HG03342 (cell line): ENCODE data around the gene RFT1.

Experiments used
- ATAC-seq: cut with Tn5 transposase; IDR thresholded peaks from one replicate; pipeline ENCODE4 v1.9.1; 2021; ENCODE audit warnings: mild to moderate bottlenecking, moderate library complexity; ENCODE audit not compliant: unreplicated experiment

The RFT1 gene

DNA sequence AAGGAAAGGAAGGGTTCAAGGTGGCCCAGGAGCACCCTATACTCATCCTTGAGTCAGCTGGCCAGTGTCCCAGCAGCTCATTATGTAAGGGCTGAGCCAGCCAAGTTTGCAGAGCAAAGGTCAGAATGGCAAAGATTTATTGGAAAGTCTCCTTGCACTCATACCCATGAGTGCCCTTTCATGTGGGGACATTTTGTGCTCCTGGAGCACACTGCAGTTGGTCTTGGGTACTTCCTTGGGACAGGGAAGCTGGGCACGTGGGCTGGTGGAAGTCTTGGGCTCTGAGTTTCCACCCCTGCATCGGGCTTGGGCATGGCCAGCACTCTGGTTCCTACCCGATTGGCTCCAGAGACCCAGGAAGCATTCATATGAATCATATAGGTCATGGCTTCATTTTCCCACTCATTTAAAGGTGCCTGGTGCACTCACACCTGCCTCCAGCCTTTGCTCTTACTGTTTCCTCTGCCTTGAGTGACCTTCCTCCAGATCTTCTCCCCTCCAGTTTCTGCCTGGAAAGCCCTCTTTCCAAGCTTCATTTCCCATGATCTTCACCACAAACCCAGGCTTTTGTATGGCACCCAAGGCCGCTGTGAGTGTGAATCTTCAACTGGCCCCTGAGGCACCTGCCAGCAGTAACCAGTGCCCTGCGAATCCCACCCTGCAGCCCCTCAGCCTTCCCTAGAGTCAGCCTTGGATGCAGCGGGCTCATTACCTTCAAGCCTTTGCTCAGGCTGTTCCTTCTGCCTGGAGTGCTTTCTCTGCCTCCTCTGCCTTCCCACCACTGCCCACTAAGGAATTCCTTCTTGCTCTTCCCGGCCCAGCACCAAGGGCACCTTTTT, 20.2 kb upstream of the RFT1 start:
- ATAC-seq, result no peak

DNA sequence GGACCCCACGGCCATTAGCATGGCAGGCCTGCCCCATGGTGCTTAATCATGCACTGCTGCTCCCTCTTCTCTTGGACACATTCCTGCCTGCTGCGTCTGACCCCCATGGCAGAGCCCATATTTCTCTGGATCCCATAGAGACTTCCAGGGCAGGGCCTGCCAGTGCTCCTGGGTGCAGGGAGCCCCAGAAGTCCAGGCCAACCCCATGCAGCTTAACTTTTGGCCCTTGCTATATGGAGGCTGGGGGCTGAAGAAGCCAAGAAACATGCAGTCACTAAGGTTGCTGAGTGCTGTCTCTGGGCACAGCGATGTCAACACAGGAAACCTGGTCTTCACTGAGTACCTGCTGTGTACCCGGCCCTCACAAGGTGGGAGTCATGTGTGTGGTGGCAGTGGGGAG, 19.5 kb upstream of the RFT1 start:
- ATAC-seq, result no peak

DNA sequence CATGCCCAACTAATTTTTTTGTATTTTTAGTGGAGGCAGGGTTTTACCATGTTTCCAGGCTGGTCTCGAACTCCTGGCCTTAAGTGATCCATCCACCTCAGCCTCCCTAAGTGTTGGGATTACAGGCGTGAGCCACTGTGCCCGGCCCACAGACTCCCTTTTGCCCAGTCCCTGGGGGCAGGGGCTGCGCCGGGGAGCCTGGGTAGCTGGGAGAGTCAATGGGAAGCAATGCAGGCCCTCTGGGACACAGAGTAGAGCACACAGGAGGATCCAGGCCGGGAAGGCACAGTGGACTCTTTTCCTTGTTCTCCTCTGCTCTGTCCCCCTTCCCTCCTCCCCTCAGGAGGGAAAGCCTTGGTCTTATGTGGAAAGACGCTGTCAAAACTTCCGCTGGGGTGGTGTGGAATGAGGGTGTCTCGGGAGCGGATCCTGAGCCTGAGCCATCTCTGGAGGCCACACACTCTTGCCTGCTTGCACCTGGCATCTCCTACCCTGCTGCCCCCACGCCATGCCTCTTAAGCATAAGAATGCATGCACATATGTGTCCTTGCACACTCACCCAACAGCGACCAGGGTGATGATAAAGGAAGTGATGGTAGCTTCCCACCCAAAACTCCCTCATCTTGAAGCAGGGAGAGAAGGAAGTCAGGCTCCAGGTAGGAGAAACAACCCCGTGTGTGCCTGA, 18.9 kb upstream of the RFT1 start:
- ATAC-seq, result no peak

DNA sequence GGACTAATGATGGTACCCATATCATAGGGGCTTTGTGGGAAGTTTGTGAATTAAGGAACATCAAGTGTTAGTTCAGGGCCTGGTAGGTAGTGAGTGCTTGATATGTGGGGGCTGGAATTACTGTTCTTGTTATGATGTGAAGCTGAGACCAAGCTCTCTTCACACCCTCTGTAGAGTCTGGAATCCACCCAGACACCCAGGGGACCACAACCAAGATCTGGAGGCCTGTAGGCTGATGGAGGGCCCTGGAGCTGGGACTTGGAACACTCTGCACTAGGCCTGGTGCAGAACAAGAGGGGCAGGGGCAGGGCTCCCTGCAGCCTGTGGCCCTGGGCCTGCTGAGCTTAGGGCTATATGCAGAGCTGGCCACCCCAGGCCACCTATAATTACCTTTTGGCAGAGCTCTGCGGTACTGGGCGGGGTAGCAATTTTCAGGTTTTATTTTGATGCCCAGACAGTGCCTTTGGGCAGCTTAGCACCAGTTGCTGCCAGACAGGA, 17.7 kb upstream of the RFT1 start:
- ATAC-seq, result no peak

DNA sequence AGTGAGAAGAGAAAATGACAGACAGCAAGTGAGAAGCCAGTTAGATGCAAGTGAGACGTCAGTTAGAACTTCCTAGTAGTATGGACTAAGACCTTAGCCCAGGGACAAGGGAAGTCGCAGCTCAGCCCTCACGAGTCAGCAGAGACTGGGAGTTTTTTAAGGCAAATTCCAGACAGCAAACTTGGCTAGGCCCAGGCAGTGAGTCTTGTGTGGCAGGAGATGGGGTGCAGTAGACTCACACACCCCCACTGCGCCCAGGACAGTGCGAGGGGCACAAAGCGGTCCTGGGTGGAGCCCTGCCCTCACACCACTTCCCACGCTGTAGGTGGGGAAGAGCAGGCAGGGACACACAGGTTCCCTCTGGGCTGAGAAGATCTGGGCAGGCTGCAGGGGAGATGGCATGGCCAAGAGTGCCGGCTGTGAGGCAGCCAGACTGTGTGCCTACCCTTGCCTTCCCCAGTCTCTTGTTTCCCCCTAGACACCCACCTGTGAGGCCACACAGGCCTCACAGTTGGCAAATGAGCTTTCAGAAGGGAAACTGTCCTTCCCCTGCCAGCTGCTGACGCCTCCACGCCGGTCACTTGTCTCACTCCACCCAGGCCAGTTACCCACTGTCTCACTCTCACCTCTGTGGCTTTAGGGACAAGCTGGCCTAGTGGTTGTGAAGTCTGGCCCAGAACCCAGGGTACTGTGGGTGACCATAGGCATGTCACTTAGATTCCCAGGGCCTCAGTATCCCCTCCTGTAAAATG, 17.1 kb upstream of the RFT1 start:
- ATAC-seq, result no peak

DNA sequence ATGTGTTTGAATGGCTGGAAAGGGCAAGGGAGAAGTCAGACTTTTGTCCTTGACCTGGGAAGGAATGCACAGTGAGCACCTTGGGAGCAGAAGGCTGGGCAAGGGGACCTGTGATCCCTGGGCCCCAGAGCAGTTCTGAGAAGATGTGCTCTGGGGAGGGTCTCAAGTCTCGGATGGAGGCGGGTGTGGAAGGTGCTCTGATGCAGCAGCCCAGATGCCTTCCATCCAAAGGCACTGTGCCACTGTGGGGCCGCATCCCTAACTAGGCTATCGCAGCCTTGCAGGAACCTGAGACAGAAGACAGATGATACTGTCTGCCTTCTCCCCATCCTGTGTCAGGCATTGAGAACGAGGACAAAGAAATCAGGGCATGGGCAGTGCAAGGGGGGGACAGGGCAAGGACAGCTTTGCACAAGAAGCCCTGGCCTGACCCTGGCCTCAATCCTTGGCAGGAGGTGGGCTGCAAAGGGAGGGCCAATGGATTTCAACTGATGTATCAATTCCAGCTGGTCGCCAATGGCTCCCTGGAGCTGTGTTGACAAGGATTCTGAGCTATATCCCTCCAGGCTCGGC, 16.2 kb upstream of the RFT1 start:
- no peak for ATAC-seq

DNA sequence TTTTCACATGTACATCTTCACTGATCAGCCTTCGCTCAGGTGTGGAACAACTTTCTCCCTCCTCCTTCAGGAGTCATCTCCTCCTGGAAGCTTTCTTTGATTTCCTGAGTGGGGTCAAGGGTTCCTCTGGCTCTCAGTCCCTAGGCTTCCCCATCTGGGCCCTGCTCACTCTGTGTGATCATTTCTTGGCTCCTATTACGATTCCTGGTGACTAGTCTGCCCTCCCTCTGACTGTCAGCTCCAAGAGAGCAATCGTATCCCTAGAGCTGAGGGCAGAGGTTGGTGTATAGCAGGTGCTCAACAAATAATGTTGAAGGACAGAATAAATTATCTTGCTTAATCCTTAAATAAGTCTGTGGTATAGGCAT, 15.5 kb upstream of the RFT1 start:
- ATAC-seq, result no peak

DNA sequence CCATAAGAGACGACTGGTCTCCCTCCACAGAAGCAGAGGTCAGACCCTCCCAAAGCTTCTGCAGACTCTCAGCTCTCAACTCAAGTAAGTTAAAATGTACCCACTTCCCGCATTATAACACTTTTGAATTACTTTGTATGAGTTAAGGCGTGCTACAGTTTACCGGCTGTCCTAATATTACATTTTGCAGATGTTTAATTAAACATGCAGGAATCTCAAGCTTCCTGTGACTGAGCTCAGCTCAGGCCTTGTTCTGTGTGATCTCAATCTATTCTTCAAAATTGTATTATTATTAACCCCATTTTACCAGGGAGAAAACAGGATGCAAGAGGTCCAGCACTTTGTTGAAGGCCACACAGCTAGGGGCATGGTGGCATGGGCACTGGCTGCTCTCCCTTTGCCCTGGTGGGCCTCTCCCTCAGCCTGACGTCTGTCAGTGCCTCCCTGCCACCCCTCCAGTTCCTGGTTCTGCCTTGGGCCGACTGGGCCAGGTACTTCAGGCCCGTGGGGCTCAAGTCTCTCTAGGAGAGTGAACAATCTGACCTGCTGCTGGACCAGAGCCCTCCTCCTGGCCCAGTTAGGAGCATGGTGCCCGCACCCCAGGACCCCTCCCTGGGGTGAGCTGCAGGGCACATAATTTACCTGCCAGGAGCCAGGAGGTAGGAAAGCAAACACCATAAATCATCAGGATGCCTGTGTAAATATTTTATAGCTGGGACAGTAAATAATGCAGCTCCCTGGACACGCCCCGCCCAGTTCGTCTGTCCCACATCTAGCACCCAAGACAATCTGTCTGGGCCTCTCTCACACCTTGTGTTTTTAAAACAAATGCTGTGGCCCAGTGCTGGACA, 14.9 kb upstream of the RFT1 start:
- no peak for ATAC-seq

DNA sequence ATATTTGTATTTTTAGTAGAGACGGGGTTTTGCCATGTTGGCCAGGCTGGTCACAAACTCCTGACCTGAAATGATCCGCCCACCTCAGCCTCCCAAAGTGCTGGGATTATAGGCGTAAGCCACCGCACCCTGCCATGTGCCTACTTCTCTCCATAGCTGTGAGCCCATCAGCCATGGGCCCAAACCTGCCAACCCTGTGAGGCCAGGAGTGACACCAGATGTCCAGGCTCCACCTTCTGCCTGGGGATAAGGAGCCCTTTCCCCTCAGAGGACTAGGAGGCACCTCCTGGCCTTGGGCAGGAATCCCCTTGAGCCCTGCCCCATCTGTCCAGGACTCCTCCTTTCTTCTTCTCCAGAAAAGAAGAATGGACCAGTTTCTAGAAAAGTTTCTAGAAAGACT, 14.2 kb upstream of the RFT1 start:
- no peak for ATAC-seq

DNA sequence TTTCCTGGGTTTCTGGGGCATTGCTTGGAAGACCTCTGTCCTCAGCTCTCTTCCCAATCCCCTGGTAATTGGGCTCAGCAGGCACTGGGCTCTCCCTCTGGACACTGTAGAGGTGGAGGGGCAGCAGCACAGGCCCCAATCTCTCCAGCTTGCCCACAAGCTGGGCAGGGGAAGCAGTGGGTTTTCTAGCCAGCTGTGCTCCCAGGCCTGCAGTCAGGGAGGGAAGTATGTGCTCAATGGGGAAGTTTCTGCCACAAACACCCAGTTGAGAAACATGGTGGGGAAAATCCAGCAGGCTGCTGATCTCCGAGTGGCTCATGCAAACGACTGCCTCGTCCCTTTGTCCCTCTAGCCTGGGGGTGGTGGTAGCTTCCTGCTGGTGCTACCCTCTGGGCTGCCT, 12.8 kb upstream of the RFT1 start:
- ATAC-seq, result no peak

DNA sequence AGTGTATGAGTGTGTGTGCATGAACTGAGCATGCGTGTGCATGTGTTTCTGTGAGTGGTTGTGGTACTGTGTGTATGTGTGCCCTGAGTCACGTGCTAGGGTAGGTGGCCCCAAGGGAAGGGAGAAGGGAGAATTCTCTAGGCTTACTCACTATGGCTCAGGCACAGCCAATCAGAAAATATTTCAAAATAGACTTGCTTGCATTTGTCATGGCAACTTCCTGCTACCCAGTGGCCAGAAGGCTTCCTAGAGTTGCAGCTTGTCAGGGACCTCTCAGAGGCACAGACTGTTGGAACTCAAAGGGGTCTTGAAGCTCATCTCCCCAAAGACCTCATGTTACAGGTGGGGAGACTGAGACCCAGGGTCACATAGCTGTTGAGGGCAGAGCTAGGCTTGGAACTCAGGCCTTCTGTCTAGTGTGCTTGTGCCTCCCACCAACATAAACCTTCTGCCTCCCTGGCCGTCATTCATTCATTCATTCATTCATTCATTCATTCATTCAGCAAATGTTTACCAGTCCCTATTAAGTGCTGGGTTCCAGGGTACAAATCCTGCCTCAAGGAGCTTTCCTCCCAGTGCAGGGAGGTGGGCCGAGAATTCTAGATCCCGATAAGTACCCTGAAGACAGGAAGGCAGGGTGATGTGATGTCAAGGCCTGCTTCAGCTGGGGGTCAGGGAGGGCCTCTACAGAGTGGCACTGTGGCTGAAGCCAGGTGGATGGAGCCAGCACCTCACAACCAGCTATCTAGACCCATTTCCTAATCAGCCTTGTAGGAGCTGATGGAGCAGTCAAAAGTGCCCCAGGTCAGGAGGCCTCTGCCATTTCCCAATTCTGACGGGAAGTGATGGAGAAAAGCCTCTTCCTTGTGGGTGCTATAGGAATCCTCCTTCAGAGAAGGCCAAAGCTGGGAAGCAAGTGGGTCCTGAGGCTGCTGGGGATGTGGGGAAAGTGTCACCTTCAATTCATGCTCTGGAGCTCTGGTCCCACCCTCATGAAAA, 10.9 kb upstream of the RFT1 start:
- ATAC-seq, result no peak

DNA sequence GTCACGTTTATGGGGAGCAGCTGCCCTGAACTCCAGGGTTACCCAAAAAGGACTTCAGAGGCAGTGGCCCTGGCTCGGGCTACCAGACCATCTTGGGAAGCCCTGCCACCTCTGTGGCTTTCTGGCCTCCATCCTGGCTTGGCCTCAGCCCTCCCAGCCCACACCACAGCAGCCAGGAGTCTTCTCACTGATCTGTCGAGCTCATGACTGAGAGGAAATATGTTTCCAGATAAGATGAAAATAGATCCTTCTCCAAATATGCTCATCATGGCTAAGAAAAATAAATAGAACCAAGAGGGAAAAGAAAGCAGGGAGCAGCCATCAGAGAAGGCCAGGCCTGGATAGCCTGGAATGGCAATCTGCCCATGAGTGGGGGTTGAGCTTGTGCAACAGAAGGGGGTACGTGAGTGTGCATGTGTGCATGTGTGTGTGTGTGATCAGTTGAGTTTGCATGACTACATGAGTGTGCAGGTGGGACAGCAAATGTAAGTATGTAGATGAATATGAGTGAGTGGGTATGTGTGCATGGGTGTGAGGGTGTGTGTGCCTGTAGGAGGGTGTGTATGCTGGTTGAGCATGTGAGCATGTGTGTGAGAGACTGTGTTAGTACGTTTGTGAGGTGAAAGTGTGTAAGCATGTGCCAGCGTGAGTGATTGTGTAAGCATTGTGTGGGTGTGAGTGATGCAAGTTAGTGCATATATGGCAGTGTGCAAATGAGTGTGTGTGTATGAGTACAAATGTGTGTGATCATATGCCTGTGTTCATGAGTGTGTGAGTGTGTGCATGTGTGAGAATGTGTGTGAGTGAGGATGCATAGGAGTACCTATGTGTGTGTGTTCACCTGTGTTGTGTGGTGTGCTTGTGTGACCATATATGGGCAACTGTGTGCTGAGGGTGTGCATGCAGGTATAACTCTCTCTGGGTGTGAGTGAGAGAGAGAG, 9.9 kb upstream of the RFT1 start:
- ATAC-seq, result no peak

DNA sequence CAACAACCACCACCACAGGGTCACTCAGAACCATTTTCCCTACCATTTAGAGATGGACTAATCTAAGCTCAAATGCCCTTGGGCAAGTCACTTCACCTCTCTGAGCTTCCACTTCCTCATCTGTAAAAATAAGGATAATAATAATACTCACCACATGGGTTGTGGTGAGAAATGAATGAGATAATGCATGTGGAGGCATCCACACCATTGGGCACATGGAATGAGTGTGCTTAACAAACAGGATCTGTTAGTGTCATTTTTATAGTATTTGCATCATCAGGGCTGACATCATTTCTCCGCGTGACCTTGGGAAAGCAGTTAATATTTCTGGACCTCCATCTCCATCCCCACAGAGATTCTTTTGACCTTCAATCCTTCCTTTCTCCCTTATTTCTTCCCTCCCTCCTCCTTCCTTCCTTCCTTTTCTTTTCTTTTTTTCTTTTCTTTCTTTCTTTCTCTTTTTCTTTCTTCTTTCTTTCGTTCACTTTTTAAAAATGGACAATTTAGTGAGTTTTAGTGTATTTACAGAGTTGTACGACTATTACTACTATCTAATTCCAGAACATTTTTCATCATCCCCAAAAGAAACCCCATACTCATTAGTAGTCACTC, 7.7 kb upstream of the RFT1 start:
- no peak for ATAC-seq

DNA sequence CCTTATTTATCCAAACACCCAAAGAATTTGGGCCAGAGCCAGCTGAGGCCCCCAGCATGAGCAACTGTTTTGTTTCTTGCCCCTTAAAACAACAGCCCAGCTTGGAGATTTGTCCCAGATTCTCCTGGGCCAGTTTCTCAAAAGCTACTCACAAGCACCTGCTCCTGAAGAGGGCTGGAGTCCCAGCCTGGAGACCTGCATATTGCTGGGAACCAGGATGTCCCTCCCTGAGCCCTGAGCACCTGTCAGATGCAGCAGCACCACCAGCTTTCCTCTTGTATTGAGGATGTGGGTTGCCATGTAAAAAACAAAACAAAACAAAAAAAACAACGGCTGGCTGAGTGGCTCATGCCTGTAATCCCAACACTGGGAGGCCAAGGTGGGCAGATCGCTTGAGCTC, 7.0 kb upstream of the RFT1 start:
- no peak for ATAC-seq

DNA sequence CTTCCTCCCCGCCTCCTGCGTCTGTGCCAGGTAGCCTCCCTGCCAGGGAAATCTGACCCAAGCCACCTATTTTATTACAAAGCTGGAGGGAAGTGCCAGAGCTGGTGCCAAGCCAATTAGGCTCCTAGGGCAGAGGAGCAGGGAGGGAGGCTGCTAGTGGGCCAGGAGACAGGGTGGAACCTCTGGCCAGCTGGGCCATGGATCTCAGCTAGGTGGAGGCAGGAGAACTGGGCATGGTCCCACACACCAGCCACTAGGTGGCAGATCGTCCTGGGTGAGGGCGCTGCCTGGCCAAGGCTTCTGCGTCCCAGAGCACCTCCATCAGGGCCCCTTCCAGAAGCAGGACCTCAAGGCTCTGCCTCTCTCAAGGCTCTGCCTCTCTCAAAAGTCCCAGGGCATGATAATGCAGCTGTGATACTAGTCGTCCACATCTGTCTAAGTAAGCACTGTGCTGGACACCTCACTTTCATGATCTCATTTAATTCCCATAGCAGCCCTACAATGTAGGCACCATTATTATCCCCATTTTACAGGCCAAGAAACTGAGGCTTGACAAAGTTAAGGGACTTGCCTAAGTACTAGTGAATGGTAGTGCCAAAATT, 4.5 kb upstream of the RFT1 start:
- peak; percentile 41 for ATAC-seq

DNA sequence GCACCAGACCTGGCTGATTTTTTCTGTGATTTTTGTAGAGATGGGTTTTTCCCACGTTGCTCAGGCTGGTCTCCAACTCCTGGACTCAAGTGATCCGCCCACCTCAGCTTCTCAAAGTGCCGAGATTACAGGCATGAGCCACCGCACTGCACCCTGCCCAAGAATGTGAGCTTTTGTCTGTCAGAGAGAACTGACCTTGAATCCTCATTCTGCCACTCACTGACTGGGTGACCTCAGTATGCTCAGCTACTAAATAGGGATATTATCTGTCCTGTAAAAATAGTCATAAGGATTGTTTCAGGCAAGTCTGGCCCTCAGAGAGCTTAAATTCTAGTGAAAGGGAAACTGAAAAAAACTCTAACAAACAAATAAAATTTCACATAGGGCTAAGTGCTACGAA, 2.1 kb upstream of the RFT1 start:
- no peak for ATAC-seq

DNA sequence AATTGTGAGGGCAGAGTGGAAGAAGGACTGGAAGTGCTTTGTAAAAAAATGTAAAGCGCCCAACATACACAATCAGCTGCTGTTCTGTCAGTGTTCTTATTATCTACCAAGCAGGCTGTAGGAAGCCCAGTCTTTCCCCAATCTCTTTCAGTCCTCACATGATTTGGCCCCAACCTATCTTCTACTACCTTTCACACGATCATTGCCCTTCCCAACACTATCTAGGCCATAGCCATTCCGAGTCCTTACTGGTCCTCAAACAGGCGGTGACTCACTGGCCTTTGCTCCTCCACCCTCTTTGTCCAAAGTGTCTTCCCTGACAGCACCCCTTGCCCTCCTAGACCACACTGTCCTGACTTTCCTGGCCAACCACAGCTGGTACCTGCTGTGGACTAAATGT, 861 bp upstream of the RFT1 start:
- no peak for ATAC-seq
